Keratinocyte (primary cell): ENCODE results near the gene RAB5IF.
"Not testable (repeated sequence)": the region's sequence is repeated elsewhere in the genome, so short reads cannot be mapped to it uniquely, and the experiment has no call there.

Experiments
- EZH2 ChIP-seq: IDR thresholded peaks from one replicate; pipeline ENCODE4 v1.6.1; 2012; ENCODE audit warnings: inconsistent platforms, mild to moderate bottlenecking, low read length, moderate library complexity
- TF ChIP-seq, protein P1 (sequence below), 3 experiments: IDR thresholded peaks in 1 of 3; conservative IDR thresholded peaks in 1 of 3; optimal IDR thresholded peaks in 1 of 3; 2 replicates in 2 of 3; 3 replicates in 1 of 3; pipeline versions ENCODE3 to v1.5.1; 2011; ENCODE audit warnings: low read length in 3 of 3, mild to moderate bottlenecking in 3 of 3, moderate library complexity in 2 of 3, control low read depth in 1 of 3, inconsistent platforms in 1 of 3; ENCODE audit not compliant: insufficient read depth in 2 of 3; ENCODE audit errors: extremely low read depth in 1 of 3

DNA sequence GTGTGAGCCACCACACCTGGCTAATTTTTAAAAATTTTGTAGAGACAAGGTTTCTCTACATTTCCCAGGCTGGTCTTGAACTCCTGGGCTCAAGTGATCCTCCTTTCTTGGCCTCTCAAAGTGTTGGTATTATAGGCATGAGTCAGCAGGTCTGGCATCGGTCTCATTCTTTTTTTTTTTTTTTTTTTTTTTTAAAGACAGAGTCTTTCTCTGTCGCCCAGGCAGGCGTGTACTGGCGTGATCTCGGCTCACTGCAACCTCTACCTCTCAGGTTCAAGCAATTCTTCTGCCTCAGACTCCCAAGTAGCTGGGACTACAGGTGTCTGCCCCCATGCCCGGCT, 2.8 kb downstream of the RAB5IF start:
- TF ChIP-seq EZH2: not testable (repeated sequence)
- TF ChIP-seq, protein P1, sequence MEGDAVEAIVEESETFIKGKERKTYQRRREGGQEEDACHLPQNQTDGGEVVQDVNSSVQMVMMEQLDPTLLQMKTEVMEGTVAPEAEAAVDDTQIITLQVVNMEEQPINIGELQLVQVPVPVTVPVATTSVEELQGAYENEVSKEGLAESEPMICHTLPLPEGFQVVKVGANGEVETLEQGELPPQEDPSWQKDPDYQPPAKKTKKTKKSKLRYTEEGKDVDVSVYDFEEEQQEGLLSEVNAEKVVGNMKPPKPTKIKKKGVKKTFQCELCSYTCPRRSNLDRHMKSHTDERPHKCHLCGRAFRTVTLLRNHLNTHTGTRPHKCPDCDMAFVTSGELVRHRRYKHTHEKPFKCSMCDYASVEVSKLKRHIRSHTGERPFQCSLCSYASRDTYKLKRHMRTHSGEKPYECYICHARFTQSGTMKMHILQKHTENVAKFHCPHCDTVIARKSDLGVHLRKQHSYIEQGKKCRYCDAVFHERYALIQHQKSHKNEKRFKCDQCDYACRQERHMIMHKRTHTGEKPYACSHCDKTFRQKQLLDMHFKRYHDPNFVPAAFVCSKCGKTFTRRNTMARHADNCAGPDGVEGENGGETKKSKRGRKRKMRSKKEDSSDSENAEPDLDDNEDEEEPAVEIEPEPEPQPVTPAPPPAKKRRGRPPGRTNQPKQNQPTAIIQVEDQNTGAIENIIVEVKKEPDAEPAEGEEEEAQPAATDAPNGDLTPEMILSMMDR (optimal IDR thresholded peaks at IDR 0.05 in 1 of 3, IDR thresholded peaks at IDR 0.05 in 1 of 3, conservative IDR thresholded peaks at IDR 0.05 in 1 of 3; ENCODE audit: extremely low read depth in 1 of 3, insufficient read depth in 2 of 3, low read length in 3 of 3): not testable (repeated sequence)
